Cortex of kidney (tissue), 1 donor: ENCODE measurements around the gene ZNF385C.
"Not testable (repeated sequence)": the region's sequence is repeated elsewhere in the genome, so short reads cannot be mapped to it uniquely, and the experiment has no call there.

Experiments used
- DNase-seq: peaks from one replicate; lab custom pipeline; 2025; lab: John Stamatoyannopoulos, UW

Gene ZNF385C

GRCh38 chr17:42097691-42098631, at the start of gene ZNF385C:
Gene ZNF385C, minus strand, starts transcription at chr17:42098473. Its CDS starts 35,417 bp downstream, at chr17:42063056.
- no peak for DNase-seq

- DNase-seq: no peak
These were observed 48.8 kb upstream of the ZNF385C start for GRCh38 chr17:42146911-42147607.

DNA sequence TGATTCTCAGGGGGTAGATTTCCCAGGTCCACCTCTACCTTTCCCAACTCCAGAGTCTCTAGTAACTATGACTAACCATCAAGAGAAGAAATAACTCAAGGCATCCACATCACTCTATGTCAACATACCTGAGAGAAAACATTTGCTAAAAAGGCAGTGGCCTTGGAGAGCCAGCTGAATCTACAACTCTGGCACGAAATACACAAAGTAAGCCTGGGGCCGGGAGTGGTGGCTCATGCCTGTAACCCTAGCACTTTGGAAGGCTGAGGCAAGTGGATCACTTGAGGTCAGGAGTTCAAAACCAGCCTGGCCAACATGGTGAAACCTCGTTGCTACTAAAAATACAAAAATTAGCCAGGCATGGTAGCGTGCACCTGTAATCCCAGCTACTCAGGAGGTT, 44.9 kb upstream of the ZNF385C start:
- DNase-seq: not testable (repeated sequence)

GRCh38 chr17:42142371-42142896, 44.2 kb upstream of the ZNF385C start:
- DNase-seq: no peak

GRCh38 chr17:42141382-42141781, 43.1 kb upstream of the ZNF385C start:
- DNase-seq: no peak

- DNase-seq: not testable (repeated sequence)
These were observed 42.4 kb upstream of the ZNF385C start for GRCh38 chr17:42140690-42141089.

GRCh38 chr17:42138749-42139492, 40.6 kb upstream of the ZNF385C start:
- DNase-seq: no peak

DNA sequence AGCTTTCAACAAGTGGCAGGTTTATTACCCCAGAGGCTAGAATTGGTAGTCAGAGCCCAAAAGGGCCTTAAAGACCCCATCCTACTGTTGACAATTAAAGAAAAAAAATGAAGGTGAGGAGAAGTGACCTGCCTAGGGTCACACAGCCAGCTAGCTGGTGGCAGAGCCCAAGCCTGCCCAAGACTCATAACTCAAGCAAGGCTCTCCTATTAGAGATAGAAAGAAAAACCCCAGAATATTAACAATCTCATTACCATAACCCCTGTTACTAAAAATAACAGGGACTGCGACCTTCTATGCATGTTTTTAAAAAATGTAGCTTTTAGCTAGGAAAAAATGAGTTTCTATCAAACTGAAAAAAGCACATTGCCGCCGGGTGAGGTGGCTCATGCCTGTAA, 38.4 kb upstream of the ZNF385C start:
- DNase-seq: no peak

- DNase-seq: no peak
These were observed 37.7 kb upstream of the ZNF385C start for GRCh38 chr17:42135664-42136653.

DNA sequence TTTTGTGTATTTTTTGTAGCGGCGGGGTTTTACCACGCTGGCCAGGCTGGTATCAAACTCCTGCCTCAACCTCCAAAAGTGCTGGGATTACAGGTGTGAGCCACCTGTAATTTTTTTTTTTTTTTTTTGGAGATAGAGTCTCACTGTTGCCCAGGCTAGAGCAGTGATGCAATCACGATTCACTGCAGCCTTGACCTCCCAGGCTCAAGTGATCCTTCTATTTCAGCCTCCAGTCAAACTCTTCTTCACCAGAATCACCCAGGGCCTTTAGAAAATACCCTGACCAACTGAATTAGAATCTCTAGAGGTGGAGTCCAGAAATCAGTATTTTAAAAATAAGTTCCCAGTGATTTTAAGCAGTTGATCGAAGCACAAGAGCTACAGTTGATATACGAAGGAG, 36.9 kb upstream of the ZNF385C start:
- no peak for DNase-seq

DNA sequence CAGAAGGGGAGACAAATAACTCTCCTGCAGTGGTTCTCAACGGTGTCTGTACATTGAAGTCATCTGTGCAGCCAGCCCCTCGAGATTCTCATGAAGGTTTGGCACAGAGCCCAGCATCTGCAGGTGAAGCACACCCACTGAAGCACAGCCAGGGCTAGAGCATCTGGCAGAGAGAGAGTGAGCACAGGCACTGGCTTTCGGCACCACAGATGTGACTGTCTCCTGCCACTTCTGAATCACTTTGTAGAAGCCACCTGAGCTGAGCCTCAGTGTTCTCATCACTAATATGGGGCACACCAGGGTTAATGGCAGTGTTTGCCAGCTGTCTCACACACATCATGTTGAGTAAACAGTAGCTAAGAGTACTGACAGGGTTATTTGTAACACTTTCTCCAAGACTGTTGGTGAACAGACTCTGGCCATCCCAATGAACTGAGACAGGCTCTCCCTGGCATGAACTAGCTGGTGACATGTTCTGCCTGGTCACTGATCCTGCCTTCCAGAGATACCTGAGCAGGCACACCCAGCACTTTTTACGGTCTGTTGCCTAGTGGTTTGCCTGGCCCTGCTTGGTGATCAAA, 35.3 kb upstream of the ZNF385C start:
- DNase-seq: no peak

DNA sequence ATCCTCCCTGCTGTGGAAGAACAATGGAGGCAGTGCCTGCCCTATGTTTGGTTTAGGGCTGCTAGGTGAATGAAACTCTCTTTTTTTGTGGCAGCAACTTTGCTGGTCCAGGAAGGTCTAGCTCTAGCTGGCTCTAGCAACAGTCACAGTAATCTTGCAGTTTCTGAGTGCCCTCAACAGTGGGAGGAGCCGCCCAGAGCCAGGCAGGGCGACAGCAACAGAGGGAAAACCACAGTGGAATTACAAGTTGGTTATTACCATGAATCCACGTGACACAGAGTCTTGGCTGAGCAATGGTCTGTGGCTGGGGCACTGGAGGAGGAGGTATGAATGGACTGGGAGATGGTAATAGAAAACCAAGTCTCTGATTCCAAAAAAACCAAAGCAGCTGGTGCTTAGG, 34.7 kb upstream of the ZNF385C start:
- no peak for DNase-seq

DNA sequence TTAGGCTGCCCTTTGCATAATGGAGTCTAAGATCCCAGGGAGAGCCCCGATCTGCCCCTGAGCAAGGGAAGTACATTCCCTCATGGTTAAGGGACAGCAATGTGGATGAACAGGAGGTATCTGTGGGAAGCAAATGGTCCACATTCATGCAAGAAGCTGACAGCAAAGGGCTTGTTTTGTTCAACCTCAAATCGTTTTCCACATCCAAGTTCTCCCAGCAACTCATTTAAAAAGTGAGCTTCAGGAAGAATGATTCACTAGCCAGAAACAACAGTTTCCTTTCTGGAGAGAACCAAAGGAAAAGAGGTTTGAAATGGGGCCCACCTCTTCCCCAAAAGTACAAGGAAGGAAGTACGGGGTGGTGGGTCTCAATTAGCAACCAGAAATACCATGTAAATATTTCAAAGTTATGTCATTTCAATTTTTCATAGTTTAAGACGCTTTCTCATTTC, 33.7 kb upstream of the ZNF385C start:
- no peak for DNase-seq

- no peak for DNase-seq
These were observed 33.0 kb upstream of the ZNF385C start for GRCh38 chr17:42131232-42131631.

DNA sequence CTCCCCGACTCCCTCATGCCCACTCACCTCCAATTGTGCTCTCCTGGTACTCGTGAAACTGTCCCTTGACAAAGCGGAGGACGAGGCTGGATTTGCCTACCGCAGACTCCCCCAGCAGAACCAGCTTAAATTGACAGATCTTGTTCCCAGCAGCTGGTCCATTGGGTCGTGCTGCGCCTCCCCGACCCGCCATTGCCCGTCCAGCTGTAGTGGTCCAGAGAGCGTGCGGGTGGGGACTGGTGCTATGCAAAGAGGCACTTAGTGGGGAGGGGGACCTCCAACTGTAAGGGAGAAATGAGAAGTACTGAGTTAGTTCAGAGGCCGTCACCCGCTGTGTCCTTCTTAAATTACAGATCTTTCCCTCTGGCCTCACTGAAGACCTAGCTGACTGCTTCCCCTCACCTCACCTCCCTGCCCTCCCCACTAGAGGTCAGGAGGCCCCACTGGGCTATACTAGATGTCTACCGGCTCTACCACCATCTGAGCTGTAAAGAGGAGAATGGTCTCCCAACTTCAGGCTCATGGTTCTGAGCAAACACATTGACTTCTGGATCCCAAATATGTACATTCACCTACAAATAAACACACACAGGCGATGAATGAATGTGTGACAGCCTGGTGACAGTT, 32.1 kb upstream of the ZNF385C start:
- DNase-seq: no peak

- DNase-seq: no peak
These were observed 31.0 kb upstream of the ZNF385C start for GRCh38 chr17:42129109-42129837.

DNA sequence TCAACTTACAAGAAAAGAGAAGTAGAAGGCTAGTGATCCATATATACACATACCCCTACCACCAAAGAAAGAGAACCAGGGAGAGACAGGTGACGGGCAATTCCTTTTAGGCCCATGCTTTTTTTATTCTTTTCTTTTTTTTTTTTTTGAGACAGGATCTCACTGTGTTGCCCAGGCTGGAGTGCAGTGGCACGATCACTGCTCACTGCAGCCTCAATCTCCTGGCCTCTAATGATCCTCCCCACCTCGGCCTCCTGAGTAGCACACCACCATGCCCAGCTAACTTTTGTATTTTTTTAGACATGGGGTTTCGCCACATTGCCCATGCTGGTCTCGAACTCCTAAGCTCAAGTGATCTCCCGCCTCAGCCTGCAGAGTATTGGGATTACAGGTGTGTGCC, 29.1 kb upstream of the ZNF385C start:
- no peak for DNase-seq

DNA sequence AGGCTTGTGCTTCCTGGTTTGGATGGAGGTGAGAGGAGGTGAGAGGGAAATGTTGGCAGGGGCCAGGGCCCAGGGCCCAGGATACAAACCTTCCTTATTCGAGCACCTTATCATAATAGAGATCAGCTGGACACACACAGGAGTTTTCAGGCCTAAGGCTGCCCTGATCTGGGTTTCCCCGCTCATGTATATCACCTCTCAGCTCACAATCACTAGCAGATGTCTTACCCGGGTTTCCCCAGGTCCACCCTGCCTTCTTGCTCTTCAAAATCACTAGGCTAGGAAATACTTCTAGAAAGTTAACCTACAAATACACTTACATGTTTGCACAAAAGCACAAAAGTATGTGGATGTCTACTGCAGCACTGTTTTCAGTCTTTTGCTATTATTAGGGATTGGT, 28.6 kb upstream of the ZNF385C start:
- DNase-seq: no peak

GRCh38 chr17:42125565-42125964, 27.3 kb upstream of the ZNF385C start:
- no peak for DNase-seq
